H9 (cell line): ENCODE results near the gene ERC1. TPM values are rescaled to one million over a fixed set of nuclear protein-coding genes. Genes with fewer than 3 reads are reported as not detected.

Experiments
- DNase-seq: peaks from one replicate; pipeline ENCODE4 v3.0.0-alpha.2; 2017
- H2AFZ ChIP-seq: one replicate; pipeline ENCODE4 v1.6.1; 2013; ENCODE audit warnings: mild to moderate bottlenecking, low read length, control low read depth, moderate library complexity
- H2AK5ac ChIP-seq: 2 replicates; pipeline ENCODE4 v1.6.1; 2013; ENCODE audit warnings: low read length, control low read depth, mixed read lengths; ENCODE audit not compliant: insufficient read length
- H2BK120ac ChIP-seq: one replicate; pipeline ENCODE4 v1.6.1; 2013; ENCODE audit warnings: low read depth, mild to moderate bottlenecking, low read length, control low read depth, inconsistent platforms; ENCODE audit not compliant: poor library complexity, severe bottlenecking
- H2BK12ac ChIP-seq: 2 replicates; pipeline ENCODE4 v1.6.1; 2013; ENCODE audit warnings: low read length, control low read depth, mixed read lengths, low read depth; ENCODE audit not compliant: insufficient read length
- H2BK15ac ChIP-seq: 2 replicates; pipeline ENCODE4 v1.6.1; 2013; ENCODE audit warnings: low read depth, low read length, control low read depth
- H2BK20ac ChIP-seq: one replicate; pipeline ENCODE4 v1.6.1; 2013; ENCODE audit warnings: low read depth, mild to moderate bottlenecking, low read length, control low read depth, inconsistent platforms; ENCODE audit not compliant: poor library complexity, severe bottlenecking
- H2BK5ac ChIP-seq: 2 replicates; pipeline ENCODE4 v1.6.1; 2013; ENCODE audit warnings: low read length, control low read depth, mixed read lengths; ENCODE audit not compliant: insufficient read length
- H3K14ac ChIP-seq: 2 replicates; pipeline ENCODE4 v1.6.1; 2013; ENCODE audit warnings: low read length, control low read depth; ENCODE audit not compliant: insufficient read depth
- H3K18ac ChIP-seq: 2 replicates; pipeline ENCODE4 v1.6.1; 2013; ENCODE audit warnings: low read depth, mild to moderate bottlenecking, mixed read lengths, low read length, control low read depth; ENCODE audit not compliant: insufficient read length
- H3K23ac ChIP-seq: 2 replicates; pipeline ENCODE4 v1.6.1; 2013; ENCODE audit warnings: low read length, control low read depth, mixed read lengths, low read depth; ENCODE audit not compliant: insufficient read length
- H3K23me2 ChIP-seq: 2 replicates; pipeline ENCODE4 v1.6.1; 2013; ENCODE audit warnings: low read depth, mild to moderate bottlenecking, mixed read lengths, low read length, control low read depth; ENCODE audit not compliant: insufficient read length, poor library complexity, severe bottlenecking
- H3K27ac ChIP-seq: 2 replicates; pipeline ENCODE4 v1.5.1; 2013; ENCODE audit warnings: low read length, control low read depth, mixed read lengths, low read depth; ENCODE audit not compliant: insufficient read length
- H3K27me3 ChIP-seq: 2 replicates; pipeline ENCODE4 v1.6.1; 2013; ENCODE audit warnings: low read length, control low read depth, inconsistent platforms; ENCODE audit not compliant: insufficient read depth
- H3K4ac ChIP-seq: 2 replicates; pipeline ENCODE4 v1.6.1; 2013; ENCODE audit warnings: low read depth, mild to moderate bottlenecking, control low read depth, inconsistent platforms, low read length, moderate library complexity
- H3K4me1 ChIP-seq: 2 replicates; pipeline ENCODE4 v1.6.1; 2013; ENCODE audit warnings: low read length, control low read depth, inconsistent platforms; ENCODE audit not compliant: insufficient read depth
- H3K4me2 ChIP-seq: 2 replicates; pipeline ENCODE4 v1.6.1; 2013; ENCODE audit warnings: low read length, control low read depth, mixed read lengths; ENCODE audit not compliant: insufficient read length, insufficient read depth
- H3K56ac ChIP-seq: 2 replicates; pipeline ENCODE4 v1.6.1; 2013; ENCODE audit warnings: low read depth, mild to moderate bottlenecking, mixed read lengths, low read length, control low read depth; ENCODE audit not compliant: insufficient read length
- H3K79me1 ChIP-seq: 2 replicates; pipeline ENCODE4 v1.6.1; 2013; ENCODE audit warnings: low read depth, mild to moderate bottlenecking, moderate library complexity, low read length, control low read depth, inconsistent platforms; ENCODE audit not compliant: insufficient read depth, poor library complexity, severe bottlenecking
- H3K79me2 ChIP-seq: 2 replicates; pipeline ENCODE4 v1.6.1; 2013; ENCODE audit warnings: low read length, control low read depth, inconsistent platforms; ENCODE audit not compliant: insufficient read depth
- H3K9ac ChIP-seq: 2 replicates; pipeline ENCODE4 v1.6.1; 2013; ENCODE audit warnings: low read length, control low read depth, mixed read lengths; ENCODE audit not compliant: insufficient read length; ENCODE audit errors: extremely low read depth
- H3K9me3 ChIP-seq: one replicate; pipeline ENCODE4 v1.6.1; 2013; ENCODE audit warnings: low read depth, low read length, inconsistent platforms; ENCODE audit not compliant: control insufficient read depth
- H3T11ph ChIP-seq: one replicate; pipeline ENCODE4 v1.6.1; 2013; ENCODE audit warnings: mild to moderate bottlenecking, low read length, control low read depth, inconsistent platforms
- H4K20me1 ChIP-seq: one replicate; pipeline ENCODE4 v1.6.1; 2013; ENCODE audit not compliant: control insufficient read depth, insufficient read length, insufficient read depth
- H4K5ac ChIP-seq: 2 replicates; pipeline ENCODE4 v1.6.1; 2013; ENCODE audit warnings: low read depth, mild to moderate bottlenecking, mixed read lengths, low read length, control low read depth; ENCODE audit not compliant: insufficient read length
- H4K8ac ChIP-seq: replicated peaks from 2 replicates; pipeline ENCODE4 v1.6.1; 2013; ENCODE audit warnings: low read length, control low read depth, mixed read lengths, low read depth; ENCODE audit not compliant: insufficient read length
- H4K91ac ChIP-seq: 2 replicates; pipeline ENCODE4 v1.6.1; 2013; ENCODE audit warnings: low read depth, mild to moderate bottlenecking, moderate library complexity, mixed read lengths, low read length, control low read depth; ENCODE audit not compliant: insufficient read length
- H3K27ac Mint-ChIP-seq, 3 experiments: 2 replicates in 2 of 3; 3 replicates in 1 of 3; pipeline ENCODE4 v1.8.0; 2020 to 2021; ENCODE audit warnings: mixed read lengths in 3 of 3, mild to moderate bottlenecking in 1 of 3, moderate library complexity in 1 of 3
- H3K27me3 Mint-ChIP-seq: 2 replicates; pipeline ENCODE4 v1.8.0; 2021; ENCODE audit warnings: low read depth, mild to moderate bottlenecking, moderate library complexity, mixed read lengths
- H3K36me3 Mint-ChIP-seq, 3 experiments: 2 replicates in 2 of 3; 3 replicates in 1 of 3; pipeline ENCODE4 v1.8.0; 2020 to 2021; ENCODE audit warnings: low read depth in 3 of 3, mixed read lengths in 3 of 3; ENCODE audit not compliant: insufficient read depth in 1 of 3
- H3K4me1 Mint-ChIP-seq, 2 experiments: 2 replicates each; pipeline ENCODE4 v1.8.0; 2020; ENCODE audit warnings: mixed read lengths in 2 of 2
- H3K4me3 Mint-ChIP-seq, 2 experiments: 2 replicates in 1 of 2; 3 replicates in 1 of 2; pipeline ENCODE4 v1.8.0; 2020 to 2021; ENCODE audit warnings: mild to moderate bottlenecking in 2 of 2, mixed read lengths in 2 of 2, moderate library complexity in 1 of 2
- H3K9me3 Mint-ChIP-seq, 2 experiments: 2 replicates in 1 of 2; 3 replicates in 1 of 2; pipeline ENCODE4 v1.8.0; 2020; ENCODE audit warnings: mild to moderate bottlenecking in 2 of 2, mixed read lengths in 2 of 2, moderate library complexity in 1 of 2
- WGBS: extraction: QIAGEN DNeasy Blood & Tissue Kit; methylation state at CpG from one replicate; pipeline ENCODE4 v1.1.7; 2013; ENCODE audit warnings: missing lambda C conversion rate, low lambda C conversion rate, mixed read lengths; ENCODE audit not compliant: insufficient read length; ENCODE audit errors: extremely low coverage; 5-methylcytosine and 5-hydroxymethylcytosine counted together
- total RNA-seq: library from RNA; stranded (reverse); gene quantifications from 2 replicates; pipeline ENCODE4 v1.2.1, GENCODE V29; 2021
- TF ChIP-seq, protein P1 (sequence below): fragments of 200-600 bp; sonication (generic); conservative IDR thresholded peaks from 3 replicates; pipeline ENCODE4 v1.8.0; 2021; ENCODE audit warnings: antibody characterized with exemption, mild to moderate bottlenecking

Gene ERC1
- total RNA-seq, 1 experiment from 2014 or later = 51.2 TPM

DNA sequence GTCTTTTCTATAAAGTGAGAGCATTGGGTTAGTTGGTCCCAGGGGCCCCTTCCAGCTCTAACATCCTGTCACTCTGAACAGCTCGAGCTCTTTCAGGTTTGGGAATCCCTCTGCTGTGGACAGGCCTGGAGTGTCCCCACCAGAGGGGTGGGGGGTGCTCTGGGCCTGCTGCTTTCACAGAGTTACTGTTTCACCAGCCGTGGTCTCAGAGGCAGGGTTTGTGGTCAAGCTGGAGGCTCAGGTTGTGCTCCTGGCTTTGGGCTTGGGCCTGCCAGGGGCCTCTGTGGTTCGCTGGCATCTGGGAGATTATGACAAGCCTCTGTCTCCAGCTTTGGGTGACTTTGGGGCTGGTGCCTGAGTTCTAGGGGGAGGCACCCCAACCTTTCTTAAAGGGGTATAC lies 543.7 kb downstream of the ERC1 start:
- no peak overlapping the region for H3K14ac ChIP-seq
- H3K18ac ChIP-seq = no peak overlapping the region
- H3K4me1 ChIP-seq = no peaks in the 10 kb centered on the region
- no peak overlapping the region for H2AFZ ChIP-seq
- H3K9me3 Mint-ChIP-seq = no peaks in the 10 kb centered on the region
- H3K36me3 Mint-ChIP-seq = no peaks in the 10 kb centered on the region
- no peak overlapping the region for H3K27ac Mint-ChIP-seq
- H3K4ac ChIP-seq = no peak overlapping the region
- H3K9me3 ChIP-seq = no peaks in the 10 kb centered on the region
- WGBS = no CpG with 5 or more reads among the region's 3 CpGs
- H3K9ac ChIP-seq = no peak overlapping the region
- no peaks in the 10 kb centered on the region for H3K79me2 ChIP-seq
- TF ChIP-seq, protein P1, sequence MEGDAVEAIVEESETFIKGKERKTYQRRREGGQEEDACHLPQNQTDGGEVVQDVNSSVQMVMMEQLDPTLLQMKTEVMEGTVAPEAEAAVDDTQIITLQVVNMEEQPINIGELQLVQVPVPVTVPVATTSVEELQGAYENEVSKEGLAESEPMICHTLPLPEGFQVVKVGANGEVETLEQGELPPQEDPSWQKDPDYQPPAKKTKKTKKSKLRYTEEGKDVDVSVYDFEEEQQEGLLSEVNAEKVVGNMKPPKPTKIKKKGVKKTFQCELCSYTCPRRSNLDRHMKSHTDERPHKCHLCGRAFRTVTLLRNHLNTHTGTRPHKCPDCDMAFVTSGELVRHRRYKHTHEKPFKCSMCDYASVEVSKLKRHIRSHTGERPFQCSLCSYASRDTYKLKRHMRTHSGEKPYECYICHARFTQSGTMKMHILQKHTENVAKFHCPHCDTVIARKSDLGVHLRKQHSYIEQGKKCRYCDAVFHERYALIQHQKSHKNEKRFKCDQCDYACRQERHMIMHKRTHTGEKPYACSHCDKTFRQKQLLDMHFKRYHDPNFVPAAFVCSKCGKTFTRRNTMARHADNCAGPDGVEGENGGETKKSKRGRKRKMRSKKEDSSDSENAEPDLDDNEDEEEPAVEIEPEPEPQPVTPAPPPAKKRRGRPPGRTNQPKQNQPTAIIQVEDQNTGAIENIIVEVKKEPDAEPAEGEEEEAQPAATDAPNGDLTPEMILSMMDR = no peak
- no peak overlapping the region for H3K4me2 ChIP-seq
- no peak overlapping the region for H3K27ac ChIP-seq
- no peak overlapping the region for H3K4me3 Mint-ChIP-seq
- peaks cover 23% of the 10 kb centered on the region for H3K27me3 ChIP-seq
- H3K56ac ChIP-seq = no peak overlapping the region
- no peak overlapping the region for H3K23ac ChIP-seq
- no peak overlapping the region for H2BK5ac ChIP-seq
- no peak overlapping the region for H2BK120ac ChIP-seq
- H2AK5ac ChIP-seq = no peak overlapping the region
- H3T11ph ChIP-seq = no peak overlapping the region
- no peaks in the 10 kb centered on the region for H3K79me1 ChIP-seq
- no peak overlapping the region for H4K8ac ChIP-seq
- no peak overlapping the region for H2BK15ac ChIP-seq
- peaks cover 10% of the 10 kb centered on the region for H3K23me2 ChIP-seq
- H2BK20ac ChIP-seq = no peak overlapping the region
- no peak overlapping the region for H2BK12ac ChIP-seq
- H3K4me1 Mint-ChIP-seq = peaks cover 3 to 8% of the 10 kb centered on the region in 2 experiments; a peak in 2 of 4 replicates
- no peak overlapping the region for H4K91ac ChIP-seq
- peak; percentile 25 for DNase-seq
- H4K20me1 ChIP-seq = no peaks in the 10 kb centered on the region
- H3K27me3 Mint-ChIP-seq = peaks cover 86% of the 10 kb centered on the region
- H4K5ac ChIP-seq = no peak overlapping the region
